GM04504 (cell line): ENCODE data around the gene DENND1B.
"Not testable (repeated sequence)": the region's sequence is repeated elsewhere in the genome, so short reads cannot be mapped to it uniquely, and the experiment has no call there.

ENCODE experiments used
- DNase-seq: peaks from one replicate; pipeline ENCODE4 v3.0.0-alpha.2; 2012; ENCODE audit warnings: low read depth

DENND1B gene

DNA sequence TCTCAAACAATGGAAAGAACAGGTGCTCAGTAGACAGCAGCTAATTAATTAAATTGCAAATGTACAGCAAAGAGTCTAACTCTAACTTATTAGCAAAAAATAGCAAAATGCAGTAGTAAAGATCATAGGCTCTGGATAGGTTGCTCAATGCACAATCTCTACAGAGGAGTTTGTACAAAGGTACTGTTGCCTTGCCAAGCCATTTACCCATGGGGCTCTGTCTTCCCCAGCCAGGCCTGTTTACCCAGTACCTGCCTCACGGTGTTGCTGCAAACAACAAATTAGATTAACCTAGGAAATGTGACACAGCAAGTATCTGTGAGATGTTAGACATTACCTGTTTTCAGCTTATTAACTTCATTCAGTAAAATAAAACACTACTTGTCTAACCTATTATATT lies 222.0 kb downstream of the DENND1B start:
- no peak for DNase-seq

DNA sequence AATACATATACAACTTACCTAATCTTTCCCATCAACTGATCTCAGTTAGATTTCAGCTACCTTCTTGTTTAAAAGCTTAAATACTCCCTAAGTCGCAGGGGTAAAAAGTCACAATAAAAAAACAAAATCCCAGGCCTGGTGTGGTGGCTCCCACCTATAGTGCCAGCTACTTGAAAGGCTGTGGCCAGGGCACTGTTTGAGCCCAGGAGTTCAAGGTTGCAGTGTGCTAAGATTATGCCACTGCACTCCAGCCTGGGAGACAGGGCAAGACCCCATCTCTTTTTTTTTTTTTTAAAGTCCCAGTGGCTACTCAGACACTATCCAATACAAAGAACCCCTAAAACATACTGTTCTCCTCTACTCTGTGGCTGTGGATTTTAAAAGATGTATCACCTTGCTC lies 228.3 kb downstream of the DENND1B start:
- DNase-seq: no peak

- DNase-seq: no peak
Observed at GRCh38 chr1:197544553-197544952, 230.7 kb downstream of the DENND1B start.

DNA sequence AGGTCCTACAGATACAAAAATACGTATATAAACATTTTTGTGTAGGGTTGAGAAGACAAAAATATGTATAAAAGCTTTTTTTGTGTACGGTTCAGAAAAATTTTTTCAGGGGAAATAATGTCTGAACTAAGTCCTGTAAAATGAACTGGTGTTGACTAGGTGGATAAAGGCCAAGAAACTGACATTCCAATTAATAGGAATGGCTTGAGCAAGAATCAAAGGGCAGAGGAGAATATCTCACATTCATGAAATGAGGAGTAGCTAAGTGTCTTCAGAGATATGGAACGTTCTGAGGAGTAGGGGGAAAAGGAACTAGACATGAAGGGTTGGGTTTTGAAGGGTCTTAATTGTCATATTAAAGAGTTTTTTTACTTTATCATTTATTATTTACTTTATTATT lies 231.2 kb downstream of the DENND1B start:
- DNase-seq: no peak

DNA sequence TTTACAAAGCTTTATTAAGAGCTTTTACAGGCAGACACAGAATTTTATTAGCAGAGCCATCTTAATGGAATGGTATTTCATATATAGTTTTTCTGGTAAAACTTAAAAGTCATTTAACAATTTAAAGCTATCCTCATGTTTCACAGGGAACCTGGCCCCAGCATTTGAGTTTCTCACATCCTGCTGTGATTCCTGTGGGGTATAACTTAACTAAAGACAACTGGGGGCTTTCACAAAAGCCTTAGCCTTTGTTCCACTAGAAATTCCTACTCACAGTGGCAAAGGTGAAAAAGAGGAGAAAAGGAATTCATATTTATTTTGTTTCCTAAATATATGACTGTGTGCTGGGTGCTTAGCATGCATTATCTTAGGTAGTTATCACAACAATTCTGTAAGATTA lies 233.9 kb downstream of the DENND1B start:
- no peak for DNase-seq

GRCh38 chr1:197526736-197527371 lies 248.4 kb downstream of the DENND1B start:
- DNase-seq: peak; percentile 5

GRCh38 chr1:197521118-197521739 lies 254.1 kb downstream of the DENND1B start:
- peak; percentile 21 for DNase-seq

GRCh38 chr1:197519741-197520334 lies 255.4 kb downstream of the DENND1B start:
- DNase-seq: no peak

- no peak for DNase-seq
Observed at GRCh38 chr1:197515421-197515820, 259.9 kb downstream of the DENND1B start.

DNA sequence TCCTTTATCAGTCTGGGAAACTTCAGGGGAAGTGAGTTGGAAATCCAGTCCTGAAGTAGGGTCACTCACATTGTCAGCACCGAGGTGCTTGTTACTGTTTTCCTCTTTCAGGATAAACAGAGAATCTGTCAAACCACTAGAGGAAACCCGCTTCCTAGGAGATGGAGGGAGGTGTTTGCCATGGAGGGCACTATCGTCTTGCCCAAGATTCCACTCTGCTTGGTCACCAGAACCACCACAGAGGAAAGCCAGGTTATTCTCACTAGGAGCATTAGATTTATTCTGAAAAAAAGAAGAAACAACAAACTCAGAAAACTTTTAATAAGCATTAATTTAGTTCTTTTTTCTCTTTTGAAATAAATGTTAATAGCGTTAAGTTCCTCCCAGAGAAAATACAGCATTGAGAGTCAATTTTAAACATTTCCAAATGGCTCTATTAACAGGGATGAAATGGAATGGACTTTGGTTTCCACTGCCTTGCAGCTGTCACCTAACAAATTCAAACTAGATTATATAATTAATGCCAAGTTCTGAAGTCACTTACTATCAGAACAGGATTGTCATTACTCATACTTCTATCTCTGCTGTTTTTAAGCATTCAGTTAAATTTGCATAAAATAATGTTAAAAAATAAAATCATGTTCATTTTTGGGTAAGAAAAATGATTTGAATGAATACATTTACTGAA lies 264.4 kb downstream of the DENND1B start:
- DNase-seq: no peak

DNA sequence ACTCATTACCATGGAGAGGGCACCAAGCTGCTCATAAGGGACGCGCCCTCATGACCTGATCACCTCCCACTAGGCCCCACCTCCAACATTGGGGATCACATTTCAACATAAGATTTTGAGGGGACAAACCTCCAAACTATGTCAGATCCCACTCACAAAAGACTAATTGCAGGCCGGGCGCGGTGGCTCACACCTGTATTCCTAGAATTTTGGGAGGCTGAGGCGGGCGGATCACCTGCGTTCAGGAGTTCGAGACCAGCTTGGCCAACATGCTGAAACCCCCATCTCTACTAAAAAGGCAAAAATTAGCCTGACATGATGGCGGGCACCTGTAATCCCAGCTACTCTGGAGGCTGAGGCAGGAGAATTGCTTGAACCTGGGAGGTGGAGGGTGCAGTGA lies 278.6 kb downstream of the DENND1B start:
- no peak for DNase-seq

DNA sequence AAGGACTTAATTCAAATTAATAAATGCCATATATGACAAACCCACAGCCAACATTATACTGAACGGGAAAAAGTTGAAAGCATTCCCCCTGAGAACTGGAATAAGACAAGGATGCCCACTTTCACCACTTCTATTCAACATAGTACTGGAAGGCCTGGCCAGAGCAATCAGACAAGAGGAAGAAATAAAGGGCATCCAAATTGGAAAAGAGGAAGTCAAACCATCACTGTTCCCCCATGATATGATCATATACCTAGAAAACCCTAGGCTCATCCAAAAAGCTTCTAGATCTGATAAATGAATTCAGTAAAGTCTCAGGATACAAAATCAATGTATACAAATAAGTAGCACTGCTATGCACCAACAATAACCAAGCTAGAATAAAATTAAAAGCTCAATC lies 283.8 kb downstream of the DENND1B start:
- not testable (repeated sequence) for DNase-seq

DNA sequence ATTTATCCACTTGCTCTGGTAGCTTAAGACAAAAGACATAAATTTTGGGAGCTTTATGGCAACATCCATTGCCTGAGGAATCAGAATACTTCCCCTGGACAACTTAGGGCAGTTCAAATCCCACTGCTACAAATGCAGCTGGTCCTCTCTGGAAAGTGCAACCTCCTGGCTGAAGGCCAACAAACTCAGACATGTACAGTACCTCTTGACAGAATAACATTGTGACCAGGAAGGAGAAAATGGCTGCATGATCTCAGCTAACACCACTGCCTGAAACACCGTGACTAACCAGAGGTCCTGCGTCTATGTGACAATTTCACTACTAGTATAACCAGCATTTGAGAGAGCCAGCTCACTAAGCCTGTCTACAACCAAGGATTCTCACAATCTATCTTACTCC lies 288.3 kb downstream of the DENND1B start:
- no peak for DNase-seq

DNA sequence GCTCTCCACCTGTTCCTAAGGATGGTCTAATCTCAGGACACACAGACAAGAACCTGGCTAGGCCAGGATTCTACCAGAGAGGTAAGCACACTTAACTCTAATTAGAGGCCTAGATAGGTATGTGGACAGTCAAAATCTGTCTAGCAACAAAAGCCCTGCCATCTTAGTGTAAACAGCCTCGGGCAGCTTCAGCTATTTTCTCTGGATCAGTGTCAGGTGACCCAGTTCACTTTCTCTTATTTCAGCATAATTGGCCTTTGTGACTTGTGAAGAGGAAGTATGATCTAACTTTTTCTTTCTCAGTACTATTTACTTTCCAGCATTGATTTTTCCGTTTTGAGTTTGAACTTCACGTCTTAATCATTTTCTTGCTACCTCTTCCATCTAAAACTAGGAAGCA lies 289.5 kb downstream of the DENND1B start:
- no peak for DNase-seq

GRCh38 chr1:197481101-197481500 lies 294.2 kb downstream of the DENND1B start:
- peak; percentile 10 for DNase-seq

GRCh38 chr1:197480446-197480845 lies 294.8 kb downstream of the DENND1B start:
- DNase-seq: no peak

GRCh38 chr1:197472141-197472540 lies 303.1 kb downstream of the DENND1B start:
- no peak for DNase-seq

GRCh38 chr1:197471248-197471985 lies 303.9 kb downstream of the DENND1B start:
- DNase-seq: no peak

DNA sequence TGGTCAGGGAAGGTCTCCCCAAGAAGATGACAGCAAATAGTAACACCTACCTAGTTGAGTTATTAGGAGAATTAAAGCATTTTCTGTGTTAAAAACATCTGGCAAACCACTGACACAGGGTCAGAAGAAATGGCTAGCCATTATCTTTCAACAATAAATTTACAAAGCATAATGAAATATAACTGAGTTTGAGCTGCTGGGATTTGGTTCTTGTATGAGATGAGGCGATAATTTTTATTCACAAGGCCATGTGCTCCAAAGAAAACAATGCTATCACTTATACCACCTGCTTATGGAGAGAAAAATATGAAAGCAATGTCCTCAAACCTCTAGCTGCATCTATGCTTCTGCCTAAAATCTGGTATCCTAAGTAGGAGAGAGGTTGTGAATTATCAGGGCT lies 304.9 kb downstream of the DENND1B start:
- no peak for DNase-seq

GRCh38 chr1:197469620-197470210 lies 305.6 kb downstream of the DENND1B start:
- DNase-seq: no peak

GRCh38 chr1:197468543-197469175 lies 306.6 kb downstream of the DENND1B start:
- no peak for DNase-seq

DNA sequence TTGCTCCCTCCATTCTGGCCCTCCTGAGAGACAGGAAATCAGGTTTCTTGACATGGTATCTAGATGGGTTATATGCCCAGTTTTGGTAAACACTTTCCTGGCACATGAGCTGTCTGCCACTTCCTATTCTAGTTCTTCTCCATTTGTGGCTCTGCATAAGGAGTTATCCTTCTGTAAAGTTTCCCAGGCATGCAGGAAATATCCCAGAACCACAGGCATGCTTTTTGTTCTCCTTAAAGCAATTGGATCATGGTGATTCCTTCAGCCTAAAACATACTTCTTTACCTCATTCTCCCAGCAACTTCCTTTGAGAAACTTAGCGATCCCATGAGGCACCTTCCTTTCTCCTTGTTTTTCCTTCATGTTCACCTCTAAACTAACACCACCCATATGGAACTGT lies 307.4 kb downstream of the DENND1B start:
- peak; percentile 14 for DNase-seq
